ENCODE data around the gene PIK3R1.
A peak's percentile ranks its signal among the peaks of the same experiment; 100 is the strongest.

DNA sequence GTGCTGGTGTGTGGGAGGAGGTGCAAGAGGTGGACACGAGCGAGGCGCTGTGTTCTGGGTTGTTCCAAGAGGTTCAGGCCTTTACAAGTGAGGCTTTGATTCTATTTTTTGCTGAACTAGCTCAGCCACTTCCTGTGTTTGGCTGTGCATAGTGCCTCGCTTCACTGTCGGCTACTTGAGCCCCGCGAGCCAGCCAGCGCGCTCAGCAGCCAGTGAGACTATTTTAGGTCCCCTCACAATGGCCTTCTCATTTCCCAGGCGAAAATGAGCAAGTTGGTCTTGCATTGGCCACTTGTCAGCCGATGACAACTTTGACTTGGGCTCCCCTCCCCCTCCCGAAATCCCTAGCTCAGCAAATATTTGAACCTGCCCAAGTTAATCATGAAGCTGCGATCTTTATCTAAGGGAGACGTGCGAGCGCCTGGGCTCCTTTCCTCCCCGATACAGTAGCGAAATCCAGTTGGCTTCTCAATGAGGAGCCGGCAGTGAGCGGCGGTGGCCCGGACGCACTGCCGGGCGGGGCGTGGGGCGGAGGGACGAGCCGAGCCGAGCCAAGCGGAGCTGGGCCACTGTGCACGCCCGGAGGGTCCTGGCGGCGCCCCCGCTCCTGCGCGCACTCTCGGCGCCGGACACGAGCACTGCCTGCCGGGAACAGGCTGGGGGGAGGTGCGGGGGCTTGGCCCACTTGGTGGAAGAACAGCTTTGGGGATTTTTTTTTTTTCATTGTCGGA, 72.6 kb downstream of the PIK3R1 start:
- TF ChIP-seq, protein P1, sequence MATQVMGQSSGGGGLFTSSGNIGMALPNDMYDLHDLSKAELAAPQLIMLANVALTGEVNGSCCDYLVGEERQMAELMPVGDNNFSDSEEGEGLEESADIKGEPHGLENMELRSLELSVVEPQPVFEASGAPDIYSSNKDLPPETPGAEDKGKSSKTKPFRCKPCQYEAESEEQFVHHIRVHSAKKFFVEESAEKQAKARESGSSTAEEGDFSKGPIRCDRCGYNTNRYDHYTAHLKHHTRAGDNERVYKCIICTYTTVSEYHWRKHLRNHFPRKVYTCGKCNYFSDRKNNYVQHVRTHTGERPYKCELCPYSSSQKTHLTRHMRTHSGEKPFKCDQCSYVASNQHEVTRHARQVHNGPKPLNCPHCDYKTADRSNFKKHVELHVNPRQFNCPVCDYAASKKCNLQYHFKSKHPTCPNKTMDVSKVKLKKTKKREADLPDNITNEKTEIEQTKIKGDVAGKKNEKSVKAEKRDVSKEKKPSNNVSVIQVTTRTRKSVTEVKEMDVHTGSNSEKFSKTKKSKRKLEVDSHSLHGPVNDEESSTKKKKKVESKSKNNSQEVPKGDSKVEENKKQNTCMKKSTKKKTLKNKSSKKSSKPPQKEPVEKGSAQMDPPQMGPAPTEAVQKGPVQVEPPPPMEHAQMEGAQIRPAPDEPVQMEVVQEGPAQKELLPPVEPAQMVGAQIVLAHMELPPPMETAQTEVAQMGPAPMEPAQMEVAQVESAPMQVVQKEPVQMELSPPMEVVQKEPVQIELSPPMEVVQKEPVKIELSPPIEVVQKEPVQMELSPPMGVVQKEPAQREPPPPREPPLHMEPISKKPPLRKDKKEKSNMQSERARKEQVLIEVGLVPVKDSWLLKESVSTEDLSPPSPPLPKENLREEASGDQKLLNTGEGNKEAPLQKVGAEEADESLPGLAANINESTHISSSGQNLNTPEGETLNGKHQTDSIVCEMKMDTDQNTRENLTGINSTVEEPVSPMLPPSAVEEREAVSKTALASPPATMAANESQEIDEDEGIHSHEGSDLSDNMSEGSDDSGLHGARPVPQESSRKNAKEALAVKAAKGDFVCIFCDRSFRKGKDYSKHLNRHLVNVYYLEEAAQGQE (IDR thresholded peaks at IDR 0.05) = no peak
- TF ChIP-seq, protein P2, sequence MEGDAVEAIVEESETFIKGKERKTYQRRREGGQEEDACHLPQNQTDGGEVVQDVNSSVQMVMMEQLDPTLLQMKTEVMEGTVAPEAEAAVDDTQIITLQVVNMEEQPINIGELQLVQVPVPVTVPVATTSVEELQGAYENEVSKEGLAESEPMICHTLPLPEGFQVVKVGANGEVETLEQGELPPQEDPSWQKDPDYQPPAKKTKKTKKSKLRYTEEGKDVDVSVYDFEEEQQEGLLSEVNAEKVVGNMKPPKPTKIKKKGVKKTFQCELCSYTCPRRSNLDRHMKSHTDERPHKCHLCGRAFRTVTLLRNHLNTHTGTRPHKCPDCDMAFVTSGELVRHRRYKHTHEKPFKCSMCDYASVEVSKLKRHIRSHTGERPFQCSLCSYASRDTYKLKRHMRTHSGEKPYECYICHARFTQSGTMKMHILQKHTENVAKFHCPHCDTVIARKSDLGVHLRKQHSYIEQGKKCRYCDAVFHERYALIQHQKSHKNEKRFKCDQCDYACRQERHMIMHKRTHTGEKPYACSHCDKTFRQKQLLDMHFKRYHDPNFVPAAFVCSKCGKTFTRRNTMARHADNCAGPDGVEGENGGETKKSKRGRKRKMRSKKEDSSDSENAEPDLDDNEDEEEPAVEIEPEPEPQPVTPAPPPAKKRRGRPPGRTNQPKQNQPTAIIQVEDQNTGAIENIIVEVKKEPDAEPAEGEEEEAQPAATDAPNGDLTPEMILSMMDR (IDR thresholded peaks at IDR 0.05; ENCODE audit: low read depth, low read length, missing input control) = no peak
- peak; percentile 67 for TF ChIP-seq TAF1 (conservative IDR thresholded peaks at IDR 0.05)
- TF ChIP-seq JUND (IDR thresholded peaks at IDR 0.05) = peak; percentile 29 to 44
- no peak for TF ChIP-seq ATF3 (IDR thresholded peaks at IDR 0.05)
